Astrocyte (in vitro differentiated cells and primary cell): Measurements from ENCODE around the gene SRGN. TPM values are rescaled to one million over a fixed set of nuclear protein-coding genes. Genes with fewer than 3 reads are reported as not detected.

ENCODE experiments used
- DNase-seq: peaks from one replicate; pipeline ENCODE4 v3.0.0-alpha.2; 2010; ENCODE audit warnings: low read depth
- FAIRE-seq: peaks from 2 replicates; lab custom pipeline; 2011; peaks lifted over from hg19 to GRCh38; lab: Jason Lieb, UNC
- H2AFZ ChIP-seq: 2 replicates; pipeline ENCODE4 v1.6.0; 2012; ENCODE audit warnings: low read depth, low read length, inconsistent platforms
- H3K27ac ChIP-seq: 2 replicates; pipeline ENCODE4 v1.5.1; 2011; ENCODE audit warnings: low read depth, low read length, inconsistent platforms
- H3K27me3 ChIP-seq: 2 replicates; pipeline ENCODE4 v1.6.0; 2011; ENCODE audit warnings: low read length, inconsistent platforms; ENCODE audit not compliant: insufficient read depth
- H3K36me3 ChIP-seq: 2 replicates; pipeline ENCODE4 v1.5.1; 2011; ENCODE audit warnings: low read length, inconsistent platforms; ENCODE audit not compliant: insufficient read depth
- H3K4me1 ChIP-seq: 2 replicates; pipeline ENCODE4 v1.5.1; 2011; ENCODE audit warnings: low read length, inconsistent platforms; ENCODE audit not compliant: insufficient read depth
- H3K4me2 ChIP-seq: 2 replicates; pipeline ENCODE4 v1.6.0; 2012; ENCODE audit warnings: low read length, inconsistent platforms
- H3K4me3 ChIP-seq: 2 replicates; pipeline ENCODE4 v1.5.1; 2011; ENCODE audit warnings: low read depth, mild to moderate bottlenecking, low read length, inconsistent platforms; ENCODE audit not compliant: insufficient read depth
- H3K79me2 ChIP-seq: 2 replicates; pipeline ENCODE4 v1.6.0; 2012; ENCODE audit warnings: mild to moderate bottlenecking, low read length, inconsistent platforms; ENCODE audit not compliant: insufficient read depth
- H3K9ac ChIP-seq: 2 replicates; pipeline ENCODE4 v1.6.0; 2012; ENCODE audit warnings: mild to moderate bottlenecking, low read length, inconsistent platforms
- H3K9me3 ChIP-seq: 2 replicates; pipeline ENCODE4 v1.5.1; 2012; ENCODE audit warnings: low read depth, mild to moderate bottlenecking, low read length, inconsistent platforms; ENCODE audit not compliant: insufficient read depth
- H4K20me1 ChIP-seq: 2 replicates; pipeline ENCODE4 v1.6.0; 2012; ENCODE audit warnings: low read length, inconsistent platforms; ENCODE audit not compliant: insufficient read depth
- H3K27ac Mint-ChIP-seq: one replicate; pipeline ENCODE4 v1.8.0; 2021; ENCODE audit warnings: mild to moderate bottlenecking, mixed read lengths; ENCODE audit not compliant: unreplicated experiment
- H3K27me3 Mint-ChIP-seq: one replicate; pipeline ENCODE4 v1.8.0; 2021; ENCODE audit warnings: low read depth, mixed read lengths; ENCODE audit not compliant: unreplicated experiment
- H3K36me3 Mint-ChIP-seq: one replicate; pipeline ENCODE4 v1.8.0; 2021; ENCODE audit warnings: low read depth, mixed read lengths; ENCODE audit not compliant: unreplicated experiment
- H3K4me1 Mint-ChIP-seq: one replicate; pipeline ENCODE4 v1.8.0; 2021; ENCODE audit warnings: low read depth, mixed read lengths; ENCODE audit not compliant: unreplicated experiment
- H3K4me3 Mint-ChIP-seq: one replicate; pipeline ENCODE4 v1.8.0; 2021; ENCODE audit warnings: mild to moderate bottlenecking, moderate library complexity, mixed read lengths; ENCODE audit not compliant: unreplicated experiment
- H3K9me3 Mint-ChIP-seq: one replicate; pipeline ENCODE4 v1.8.0; 2021; ENCODE audit warnings: mild to moderate bottlenecking, mixed read lengths; ENCODE audit not compliant: unreplicated experiment
- EZH2 ChIP-seq: IDR thresholded peaks from 2 replicates; pipeline ENCODE4 v1.6.1; 2012; ENCODE audit warnings: mild to moderate bottlenecking, low read length, inconsistent platforms; ENCODE audit not compliant: insufficient read depth
- total RNA-seq: library from RNA; stranded (reverse); gene quantifications from 2 replicates; pipeline ENCODE4 v1.2.1, GENCODE V29; 2021
- TF ChIP-seq, protein P1 (sequence below): IDR thresholded peaks from 2 replicates; pipeline ENCODE4 v1.5.1; 2011; ENCODE audit warnings: low read depth, mild to moderate bottlenecking, inconsistent platforms, low read length, moderate library complexity; ENCODE audit not compliant: insufficient read depth

Gene SRGN
- total RNA-seq, 1 donor from 2014 or later, result 0.30 TPM

DNA sequence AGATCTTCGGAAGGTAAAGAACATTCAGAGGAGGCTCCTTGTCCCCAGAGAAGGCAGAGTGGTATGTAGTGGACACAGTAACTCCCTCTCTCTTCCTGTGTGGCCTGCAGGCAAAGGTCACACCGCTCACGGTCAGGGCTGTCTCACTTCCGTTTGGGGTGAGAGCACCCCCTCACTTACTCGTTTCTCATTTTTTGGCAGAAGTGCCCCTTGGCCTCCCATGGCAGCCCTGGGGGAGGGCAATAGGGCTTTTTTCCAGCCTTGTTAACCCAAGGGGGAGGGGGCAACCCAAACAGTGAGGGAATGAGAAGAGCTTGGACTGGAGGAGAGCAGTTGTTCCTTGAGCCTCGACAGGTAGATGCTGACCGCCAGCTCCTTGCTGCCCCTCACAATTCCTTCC is 31.8 kb upstream of the SRGN start:
- H2AFZ ChIP-seq, result no peak overlapping the region

DNA sequence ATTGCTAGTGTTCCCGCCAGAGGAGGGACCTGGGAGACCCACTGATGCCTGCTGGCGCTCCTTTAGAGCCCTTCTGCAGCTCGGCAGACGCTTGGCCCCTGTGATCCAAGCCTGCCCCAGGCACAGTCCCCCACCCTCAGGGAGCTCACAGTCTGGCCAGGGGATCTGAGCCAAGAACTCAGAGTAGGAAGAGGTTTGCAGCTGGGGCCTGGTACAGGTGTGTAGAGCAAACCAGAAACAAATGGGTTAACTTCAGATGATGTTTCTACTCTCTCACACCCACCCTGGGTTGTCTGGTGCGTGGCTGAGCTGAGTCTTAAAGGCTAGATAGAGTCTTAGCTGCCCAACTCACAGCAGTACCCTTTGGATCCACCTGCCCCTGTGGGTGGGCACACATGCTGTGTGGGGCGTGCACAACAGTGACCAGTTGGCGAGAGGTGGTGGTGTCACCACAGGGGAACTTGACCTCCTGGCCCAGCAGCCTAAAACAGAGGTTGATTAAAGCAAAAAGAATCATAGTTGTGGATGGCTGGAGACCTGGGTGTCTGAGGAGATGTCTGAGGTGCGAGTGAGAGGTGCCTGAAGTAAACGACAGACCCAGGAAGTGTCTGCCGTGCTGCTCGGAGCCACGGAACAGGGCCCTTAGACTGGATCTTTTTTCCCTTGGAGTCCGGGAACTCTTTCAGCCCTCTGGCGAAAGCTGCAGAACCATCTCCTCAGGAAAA is 31.2 kb upstream of the SRGN start:
- no peak overlapping the region for H3K27ac Mint-ChIP-seq
- Histone ChIP-seq H4K20me1 (no peaks in the 10 kb centered on the region), H3K4me3 (no peak overlapping the region), H3K27ac (no peak overlapping the region), H3K9ac (no peak overlapping the region), H3K27me3 (no peaks in the 10 kb centered on the region), H2AFZ (no peak overlapping the region), H3K79me2 (no peaks in the 10 kb centered on the region), H3K4me2 (no peak overlapping the region), H3K4me1 (peaks cover 21% of the 10 kb centered on the region), H3K36me3 (no peaks in the 10 kb centered on the region), H3K9me3 (no peaks in the 10 kb centered on the region)
- H3K27me3 Mint-ChIP-seq, result peaks cover 9% of the 10 kb centered on the region
- no peak overlapping the region for H3K4me3 Mint-ChIP-seq
- TF ChIP-seq EZH2, result no peak
- TF ChIP-seq, protein P1, sequence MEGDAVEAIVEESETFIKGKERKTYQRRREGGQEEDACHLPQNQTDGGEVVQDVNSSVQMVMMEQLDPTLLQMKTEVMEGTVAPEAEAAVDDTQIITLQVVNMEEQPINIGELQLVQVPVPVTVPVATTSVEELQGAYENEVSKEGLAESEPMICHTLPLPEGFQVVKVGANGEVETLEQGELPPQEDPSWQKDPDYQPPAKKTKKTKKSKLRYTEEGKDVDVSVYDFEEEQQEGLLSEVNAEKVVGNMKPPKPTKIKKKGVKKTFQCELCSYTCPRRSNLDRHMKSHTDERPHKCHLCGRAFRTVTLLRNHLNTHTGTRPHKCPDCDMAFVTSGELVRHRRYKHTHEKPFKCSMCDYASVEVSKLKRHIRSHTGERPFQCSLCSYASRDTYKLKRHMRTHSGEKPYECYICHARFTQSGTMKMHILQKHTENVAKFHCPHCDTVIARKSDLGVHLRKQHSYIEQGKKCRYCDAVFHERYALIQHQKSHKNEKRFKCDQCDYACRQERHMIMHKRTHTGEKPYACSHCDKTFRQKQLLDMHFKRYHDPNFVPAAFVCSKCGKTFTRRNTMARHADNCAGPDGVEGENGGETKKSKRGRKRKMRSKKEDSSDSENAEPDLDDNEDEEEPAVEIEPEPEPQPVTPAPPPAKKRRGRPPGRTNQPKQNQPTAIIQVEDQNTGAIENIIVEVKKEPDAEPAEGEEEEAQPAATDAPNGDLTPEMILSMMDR, result no peak
- FAIRE-seq, result no peak
- no peaks in the 10 kb centered on the region for H3K9me3 Mint-ChIP-seq
- no peak for DNase-seq
- peaks cover 8% of the 10 kb centered on the region for H3K4me1 Mint-ChIP-seq
- no peaks in the 10 kb centered on the region for H3K36me3 Mint-ChIP-seq

More for the DNA sequence above, 31.8 kb upstream of the SRGN start:
- Mint-ChIP-seq H3K4me3 (no peak overlapping the region), H3K4me1 (peaks cover 8% of the 10 kb centered on the region), H3K27me3 (peaks cover 10% of the 10 kb centered on the region), H3K9me3 (no peaks in the 10 kb centered on the region), H3K27ac (no peak overlapping the region), H3K36me3 (no peaks in the 10 kb centered on the region)
- no peaks in the 10 kb centered on the region for H3K36me3 ChIP-seq
- H3K9me3 ChIP-seq, result no peaks in the 10 kb centered on the region
- no peaks in the 10 kb centered on the region for H3K79me2 ChIP-seq
- no peak overlapping the region for H3K27ac ChIP-seq
- H3K4me3 ChIP-seq, result no peak overlapping the region
- H3K4me2 ChIP-seq, result no peak overlapping the region
- DNase-seq (no peak), FAIRE-seq (no peak)
- peaks cover 19% of the 10 kb centered on the region for H3K4me1 ChIP-seq
- TF ChIP-seq, protein P1, result no peak
- TF ChIP-seq EZH2, result no peak
- no peaks in the 10 kb centered on the region for H4K20me1 ChIP-seq
- no peaks in the 10 kb centered on the region for H3K27me3 ChIP-seq
- no peak overlapping the region for H3K9ac ChIP-seq

GRCh38 chr10:69057261-69057950 is 30.5 kb upstream of the SRGN start:
- FAIRE-seq, result no peak
- no peaks in the 10 kb centered on the region for H3K36me3 Mint-ChIP-seq

More at GRCh38 chr10:69057261-69057950, 30.5 kb upstream of the SRGN start:
- H3K9me3 Mint-ChIP-seq, result no peaks in the 10 kb centered on the region
- TF ChIP-seq EZH2, result no peak
- TF ChIP-seq, protein P1, result no peak
- no peak overlapping the region for H3K9ac ChIP-seq
- H4K20me1 ChIP-seq, result no peaks in the 10 kb centered on the region
- no peak overlapping the region for H3K4me3 Mint-ChIP-seq
- no peaks in the 10 kb centered on the region for H3K36me3 ChIP-seq
- no peaks in the 10 kb centered on the region for H3K79me2 ChIP-seq
- H3K27me3 ChIP-seq, result no peaks in the 10 kb centered on the region
- H3K4me1 ChIP-seq, result peaks cover 28% of the 10 kb centered on the region
- no peak for DNase-seq
- H3K4me2 ChIP-seq, result no peak overlapping the region
- H3K4me1 Mint-ChIP-seq, result peaks cover 8% of the 10 kb centered on the region
- H3K27ac ChIP-seq, result no peak overlapping the region
- no peak overlapping the region for H3K4me3 ChIP-seq
- H2AFZ ChIP-seq, result peak overlapping the region; percentile 43
- no peaks in the 10 kb centered on the region for H3K9me3 ChIP-seq
- H3K27ac Mint-ChIP-seq, result no peak overlapping the region
- H3K27me3 Mint-ChIP-seq, result peaks cover 11% of the 10 kb centered on the region
